Measurements from ENCODE around the gene MLLT3.

GRCh38 chr9:20618361-20618802, 3.9 kb downstream of the MLLT3 start:
- TF ChIP-seq CTCF (IDR thresholded peaks at IDR 0.05 in 4 of 5, conservative IDR thresholded peaks at IDR 0.05 in 1 of 5) = no peak
- TF ChIP-seq POLR2A (IDR thresholded peaks at IDR 0.05) = no peak
